HUES6 (cell line): Measurements from ENCODE around the gene SRP19.

Experiments
- H3K27ac ChIP-seq: 2 replicates; pipeline ENCODE4 v1.7.0; 2013; ENCODE audit warnings: low read depth, mild to moderate bottlenecking, low read length, inconsistent platforms
- H3K27me3 ChIP-seq: 2 replicates; pipeline ENCODE4 v1.6.1; 2013; ENCODE audit warnings: low read length; ENCODE audit not compliant: control insufficient read depth, insufficient read depth
- H3K36me3 ChIP-seq: 2 replicates; pipeline ENCODE4 v1.6.1; 2013; ENCODE audit warnings: low read length; ENCODE audit not compliant: control insufficient read depth, insufficient read depth
- H3K4me1 ChIP-seq: 2 replicates; pipeline ENCODE4 v1.6.1; 2013; ENCODE audit warnings: low read length; ENCODE audit not compliant: control insufficient read depth, insufficient read depth
- H3K4me3 ChIP-seq: 2 replicates; pipeline ENCODE4 v1.5.1; 2013; ENCODE audit warnings: low read depth, low read length
- H3K9ac ChIP-seq: one replicate; pipeline ENCODE4 v1.6.1; 2013; ENCODE audit warnings: mild to moderate bottlenecking, low read length
- H3K9me3 ChIP-seq: 2 replicates; pipeline ENCODE4 v1.6.1; 2013; ENCODE audit warnings: low read depth, low read length; ENCODE audit not compliant: control insufficient read depth, insufficient read depth

Gene SRP19

DNA sequence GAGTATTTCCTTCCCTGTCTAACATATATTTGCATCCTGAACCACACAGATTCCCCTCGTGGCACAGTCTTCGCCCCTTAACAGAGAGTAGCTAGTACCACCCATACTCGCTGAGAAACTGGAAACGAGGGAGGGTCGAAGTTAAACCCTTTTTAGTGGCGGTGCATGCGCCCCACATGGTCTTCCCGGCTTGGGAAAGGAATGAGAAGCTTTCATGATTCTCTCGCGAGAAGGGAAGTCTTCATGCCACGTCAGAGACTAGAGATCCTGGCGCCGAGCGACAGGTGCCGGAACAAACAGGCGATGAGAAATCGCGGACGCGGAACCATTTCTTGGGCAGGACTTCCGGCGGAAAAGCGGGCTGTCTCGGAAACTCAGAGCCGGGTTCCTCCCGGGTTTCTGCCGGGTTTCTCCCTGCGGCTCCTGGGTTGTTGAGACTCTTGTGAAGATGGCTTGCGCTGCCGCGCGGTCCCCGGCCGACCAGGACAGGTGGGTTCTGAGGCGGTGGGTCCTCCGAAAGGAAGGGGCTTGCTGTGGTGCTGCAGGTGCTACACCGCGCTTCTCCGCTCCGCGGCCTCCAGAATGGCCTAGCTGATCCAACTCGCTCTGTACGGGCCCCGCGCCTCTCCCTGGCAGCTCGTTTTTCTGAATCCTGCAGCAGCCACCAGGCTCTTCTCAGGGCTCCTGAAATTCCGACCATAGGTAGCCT is at the start of gene SRP19:
SRP19 (plus strand) TSS at position 359 of the 709 bp plus-strand sequence; CDS start at position 449, 90 bp downstream.
- H3K9ac ChIP-seq, result peak within 1 kb of the TSS; percentile 92
- H3K4me3 ChIP-seq, result peak within 1 kb of the TSS; percentile 91
- H3K36me3 ChIP-seq, result peaks cover 37% of the 10 kb centered on the region
- no peaks in the 10 kb centered on the region for H3K9me3 ChIP-seq
- H3K4me1 ChIP-seq, result peaks cover 13% of the 10 kb centered on the region
- H3K27me3 ChIP-seq, result peaks cover 6% of the 10 kb centered on the region
- peak within 1 kb of the TSS; percentile 82; the same call in 1 of the 2 replicates for H3K27ac ChIP-seq

DNA sequence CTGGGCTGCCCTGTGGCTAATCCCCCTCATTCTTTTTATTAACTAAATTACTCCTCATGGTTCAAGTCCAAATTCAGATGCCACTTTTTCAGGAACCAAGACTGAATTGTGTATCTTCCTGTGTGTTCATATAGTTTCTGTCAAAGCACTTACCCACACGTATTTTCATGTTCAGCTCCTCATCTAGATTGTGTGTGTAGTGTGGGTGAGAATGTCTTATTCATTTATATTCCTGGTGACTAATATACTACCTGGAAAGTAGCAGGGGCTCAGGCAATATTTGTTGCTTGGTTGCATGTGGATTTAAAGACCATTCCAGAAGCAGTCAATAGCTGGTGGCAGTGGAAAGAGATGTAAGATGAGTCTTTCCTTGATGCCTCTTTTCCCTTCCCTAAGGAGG is 48.5 kb upstream of the SRP19 start:
- Histone ChIP-seq H3K36me3 (peaks cover 26% of the 10 kb centered on the region), H3K27me3 (no peaks in the 10 kb centered on the region), H3K9me3 (0 out of 2 replicates have a peak, but pooled peaks cover 3% of the 10 kb centered on the region), H3K9ac (no peak overlapping the region), H3K27ac (no peak overlapping the region), H3K4me1 (no peaks in the 10 kb centered on the region), H3K4me3 (no peak overlapping the region)

DNA sequence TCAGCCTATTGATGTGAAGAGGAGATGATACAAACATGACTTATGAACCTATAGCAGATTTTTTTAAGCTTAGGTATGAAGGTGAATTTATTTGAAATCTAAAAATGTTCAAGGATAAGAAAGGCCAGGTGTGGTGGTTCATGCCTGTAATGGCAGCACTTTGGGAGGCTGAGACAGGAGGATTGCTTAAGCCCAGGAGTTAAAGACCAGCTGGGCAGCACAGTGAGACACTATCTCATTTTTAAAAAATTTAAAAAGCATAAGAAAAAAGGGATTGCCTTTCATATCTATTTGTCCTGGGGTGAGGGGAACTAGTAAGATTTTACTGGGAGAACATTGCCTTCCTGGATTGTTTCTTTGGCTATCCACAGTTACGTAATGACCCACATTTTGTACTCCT is 40.8 kb upstream of the SRP19 start:
- no peak overlapping the region for H3K9ac ChIP-seq

DNA sequence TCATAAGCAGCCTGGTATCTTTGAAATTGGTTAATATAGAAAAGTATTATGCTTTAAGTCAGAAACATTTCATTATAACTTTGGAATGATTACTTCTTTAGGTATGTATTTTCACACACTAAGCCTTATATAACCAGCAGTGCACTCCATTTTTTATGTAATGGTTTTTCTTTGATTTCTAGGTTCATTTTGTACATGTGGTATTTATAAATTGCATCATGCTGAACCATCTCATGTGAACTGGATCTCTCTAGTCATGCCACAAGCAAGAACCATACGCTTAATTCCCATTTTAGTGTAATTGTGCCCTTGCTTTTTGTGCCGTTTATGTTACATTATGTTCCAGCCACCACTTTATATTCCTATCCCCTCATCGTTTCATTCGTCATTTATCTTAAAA is 38.6 kb upstream of the SRP19 start:
- Histone ChIP-seq H3K36me3 (peaks cover 31% of the 10 kb centered on the region), H3K4me1 (peaks cover 11% of the 10 kb centered on the region; the same call in 1 of the 2 replicates), H3K9me3 (no peaks in the 10 kb centered on the region), H3K9ac (no peak overlapping the region), H3K27me3 (no peaks in the 10 kb centered on the region), H3K27ac (no peak overlapping the region), H3K4me3 (no peak overlapping the region)

More for the DNA sequence above, 40.8 kb upstream of the SRP19 start:
- Histone ChIP-seq H3K27ac (no peak overlapping the region), H3K4me1 (peaks cover 2% of the 10 kb centered on the region; the same call in 1 of the 2 replicates), H3K4me3 (no peak overlapping the region), H3K27me3 (no peaks in the 10 kb centered on the region), H3K36me3 (peaks cover 36% of the 10 kb centered on the region), H3K9me3 (no peaks in the 10 kb centered on the region)

DNA sequence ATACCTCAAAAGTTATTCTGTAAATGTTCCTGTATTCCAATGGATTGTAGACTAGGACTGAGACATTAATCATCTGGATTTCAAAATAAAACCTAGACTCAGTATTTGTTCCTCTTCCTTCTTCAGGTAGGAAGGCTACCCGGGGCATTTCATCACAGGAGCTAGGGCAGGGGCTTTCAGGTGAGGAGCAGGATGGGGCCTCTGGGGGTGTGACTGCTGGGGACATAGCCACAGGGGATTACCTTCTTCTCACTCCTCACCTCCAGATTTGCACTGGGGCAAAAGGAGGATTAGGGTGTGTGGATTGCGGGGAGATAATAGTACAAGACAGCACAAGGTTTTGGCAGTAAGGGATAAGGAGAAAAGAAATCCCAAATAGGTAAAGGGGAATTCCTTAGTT is 37.9 kb upstream of the SRP19 start:
- Histone ChIP-seq H3K27ac (no peak overlapping the region), H3K9ac (no peak overlapping the region), H3K27me3 (no peaks in the 10 kb centered on the region), H3K36me3 (peaks cover 38% of the 10 kb centered on the region), H3K9me3 (no peaks in the 10 kb centered on the region), H3K4me1 (peaks cover 11% of the 10 kb centered on the region; the same call in 1 of the 2 replicates), H3K4me3 (no peak overlapping the region)

DNA sequence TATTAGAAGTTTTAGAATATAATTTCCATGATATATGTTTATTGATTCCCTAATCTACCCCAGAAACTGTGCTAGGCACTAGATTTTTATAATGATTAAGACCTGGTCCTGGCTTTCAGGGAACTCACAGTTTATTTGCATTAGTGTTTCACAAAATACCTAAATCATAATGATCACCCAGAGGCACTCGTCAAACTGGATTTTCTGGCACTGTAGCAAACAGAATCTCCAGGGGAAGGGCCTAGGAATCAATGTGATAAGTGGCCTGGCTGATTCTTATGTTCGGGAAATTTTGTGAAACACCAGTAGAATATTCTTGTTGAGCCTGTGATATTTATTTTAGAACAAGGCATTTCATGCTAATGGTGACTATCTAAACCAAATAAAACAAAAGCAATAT is 37.4 kb upstream of the SRP19 start:
- Histone ChIP-seq H3K4me3 (no peak overlapping the region), H3K9ac (no peak overlapping the region), H3K9me3 (no peaks in the 10 kb centered on the region), H3K36me3 (peaks cover 42% of the 10 kb centered on the region), H3K4me1 (peaks cover 11% of the 10 kb centered on the region; the same call in 1 of the 2 replicates), H3K27me3 (no peaks in the 10 kb centered on the region), H3K27ac (no peak overlapping the region)

DNA sequence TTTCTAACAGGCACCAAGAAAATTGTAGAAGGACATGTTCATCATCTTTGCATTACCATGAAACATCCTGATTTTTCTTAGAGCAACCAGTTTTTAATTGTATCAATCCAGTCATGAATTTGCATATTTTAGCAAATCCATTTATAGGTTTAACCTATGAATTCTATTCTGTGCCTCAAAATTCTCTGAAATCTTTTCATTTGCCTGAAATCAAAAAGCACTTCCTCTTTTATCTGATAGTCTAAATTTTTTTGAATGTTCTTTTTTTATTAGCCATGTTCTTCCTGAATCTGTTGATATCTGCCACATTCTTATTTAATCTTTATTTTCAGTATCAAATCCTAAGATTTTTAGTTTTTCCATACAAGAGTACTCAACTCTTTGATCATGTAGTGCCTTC is 36.9 kb upstream of the SRP19 start:
- no peak overlapping the region for H3K27ac ChIP-seq
- H3K36me3 ChIP-seq, result peaks cover 44% of the 10 kb centered on the region
- H3K9ac ChIP-seq, result no peak overlapping the region
- H3K27me3 ChIP-seq, result no peaks in the 10 kb centered on the region
- peaks cover 11% of the 10 kb centered on the region; the same call in 1 of the 2 replicates for H3K4me1 ChIP-seq
- H3K4me3 ChIP-seq, result no peak overlapping the region
- H3K9me3 ChIP-seq, result no peaks in the 10 kb centered on the region

DNA sequence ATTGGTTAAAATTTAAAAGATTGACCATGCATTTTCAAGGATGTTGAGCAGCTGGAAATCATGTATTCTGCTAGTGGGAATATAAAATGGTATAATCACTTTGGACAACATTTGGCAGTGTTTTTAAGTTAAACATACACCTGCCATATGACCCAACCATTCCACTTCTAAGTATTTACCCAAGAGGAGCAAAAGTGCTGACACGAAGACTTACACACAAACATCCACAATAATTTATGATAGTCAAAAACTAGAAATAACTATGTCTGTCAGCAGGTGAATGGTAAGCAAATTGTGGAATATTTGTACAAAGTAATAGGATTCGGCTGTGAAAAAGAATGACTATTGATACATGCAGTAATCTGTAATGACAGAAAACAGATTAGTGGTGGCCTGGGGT is 30.7 kb upstream of the SRP19 start:
- Histone ChIP-seq H3K9ac (no peak overlapping the region), H3K36me3 (peaks cover 32% of the 10 kb centered on the region), H3K4me1 (peaks cover 9% of the 10 kb centered on the region; the same call in 1 of the 2 replicates), H3K27me3 (no peaks in the 10 kb centered on the region), H3K4me3 (no peak overlapping the region), H3K27ac (no peak overlapping the region), H3K9me3 (no peaks in the 10 kb centered on the region)

DNA sequence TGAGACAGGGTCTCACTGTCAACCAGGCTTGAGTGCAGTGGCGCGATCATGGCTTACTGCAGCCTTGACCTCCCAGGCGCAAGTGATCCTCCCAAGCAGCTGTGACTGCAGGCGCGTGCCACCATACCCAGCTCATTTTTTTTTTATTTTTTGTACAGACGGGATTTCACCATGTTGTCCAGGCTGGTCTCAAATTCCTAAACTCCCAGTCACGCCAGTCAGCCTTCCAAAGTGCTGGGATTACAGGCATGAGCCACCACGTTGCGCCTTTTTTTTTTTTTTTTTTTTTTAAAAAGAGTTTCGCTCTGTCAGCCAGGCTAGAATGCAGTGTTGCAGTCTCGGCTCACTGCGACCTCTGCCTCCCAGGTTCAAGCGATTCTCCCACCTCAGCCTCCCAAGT is 27.1 kb upstream of the SRP19 start:
- no peak overlapping the region for H3K9ac ChIP-seq
- no peak overlapping the region for H3K27ac ChIP-seq
- H3K4me3 ChIP-seq, result no peak overlapping the region
- no peaks in the 10 kb centered on the region for H3K9me3 ChIP-seq
- no peaks in the 10 kb centered on the region for H3K4me1 ChIP-seq
- no peaks in the 10 kb centered on the region for H3K27me3 ChIP-seq
- H3K36me3 ChIP-seq, result peaks cover 29% of the 10 kb centered on the region

DNA sequence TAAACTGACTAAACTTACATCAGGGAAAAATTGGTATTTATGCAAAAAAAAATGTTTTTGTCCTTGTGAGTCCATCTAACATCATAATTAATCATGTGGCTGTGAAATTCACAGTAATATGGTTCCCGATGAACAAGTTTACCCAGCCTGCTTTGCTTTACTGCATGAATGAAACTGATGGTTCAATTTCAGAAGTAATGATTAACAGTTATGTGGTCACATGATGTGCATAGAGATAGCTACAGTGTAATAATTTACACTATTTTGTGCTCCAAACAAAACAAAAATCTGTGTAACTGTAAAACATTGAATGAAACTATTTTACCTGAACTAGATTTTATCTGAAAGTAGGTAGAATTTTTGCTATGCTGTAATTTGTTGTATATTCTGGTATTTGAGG is 16.6 kb upstream of the SRP19 start:
- Histone ChIP-seq H3K27ac (no peak overlapping the region), H3K4me3 (no peak overlapping the region), H3K27me3 (no peaks in the 10 kb centered on the region), H3K36me3 (peaks cover 9% of the 10 kb centered on the region), H3K4me1 (peaks cover 11% of the 10 kb centered on the region), H3K9me3 (no peaks in the 10 kb centered on the region), H3K9ac (no peak overlapping the region)

DNA sequence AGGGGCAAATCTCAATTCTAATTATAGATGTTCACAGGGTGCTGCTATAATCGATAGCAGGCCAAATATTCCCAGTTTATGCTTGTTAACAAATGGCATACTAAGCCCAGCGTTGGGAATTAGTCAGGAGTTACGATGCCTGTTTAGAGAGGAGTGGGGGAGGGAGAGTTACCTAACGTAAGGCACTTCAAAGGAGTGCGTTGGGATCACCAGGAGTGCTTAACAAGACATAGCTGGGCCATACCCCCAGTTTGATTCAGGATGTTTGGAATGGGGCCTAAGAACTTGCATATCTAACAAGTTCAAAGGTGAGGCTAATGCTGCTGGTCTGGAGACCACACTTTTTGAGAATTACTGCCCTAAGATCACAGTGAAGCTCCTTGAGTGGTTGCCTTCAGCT is 14.5 kb upstream of the SRP19 start:
- H3K9ac ChIP-seq, result no peak overlapping the region

More for the DNA sequence above, 14.5 kb upstream of the SRP19 start:
- Histone ChIP-seq H3K27me3 (no peaks in the 10 kb centered on the region), H3K4me1 (peaks cover 11% of the 10 kb centered on the region), H3K4me3 (no peak overlapping the region), H3K9me3 (no peaks in the 10 kb centered on the region), H3K36me3 (no peaks in the 10 kb centered on the region), H3K27ac (no peak overlapping the region)
